H1 (cell line): ENCODE data around the gene C5orf15. TPM values are rescaled to one million over a fixed set of nuclear protein-coding genes. Genes with fewer than 3 reads are reported as not detected.
A peak's percentile ranks its signal among the peaks of the same experiment; 100 is the strongest.

Source experiments
- CTCF ChIA-PET: fragments of 300-600 bp; sonication (Branson Sonifier 250); formaldehyde crosslinking; loops from one replicate; lab custom pipeline; 2021; ENCODE audit not compliant: partially characterized antibody; lab: Charles Lee
- POLR2A ChIA-PET: fragments of 300-600 bp; sonication (Branson Sonifier 250); formaldehyde crosslinking; loops from one replicate; lab custom pipeline; 2021; ENCODE audit warnings: inconsistent platforms; ENCODE audit not compliant: partially characterized antibody; lab: Charles Lee
- DNase-seq, 2 experiments: peaks; one replicate each; pipeline versions ENCODE4 v3.0.0 to v3.0.0-alpha.2; 2010 to 2022; ENCODE audit warnings: low spot score in 2 of 2, low read depth in 1 of 2, mixed read lengths in 1 of 2
- FAIRE-seq: peaks from 2 replicates; lab custom pipeline; 2011; peaks lifted over from hg19 to GRCh38; lab: Jason Lieb, UNC
- H2AFZ ChIP-seq: 2 replicates; pipeline ENCODE4 v1.8.1; 2012; ENCODE audit warnings: low read length, inconsistent platforms
- H2AK5ac ChIP-seq: 2 replicates; pipeline ENCODE4 v1.6.1; 2013; ENCODE audit warnings: low read depth, low read length
- H2BK120ac ChIP-seq: replicated peaks from 2 replicates; pipeline ENCODE3; 2013; ENCODE audit warnings: low read depth, low read length, inconsistent platforms
- H2BK12ac ChIP-seq: 2 replicates; pipeline ENCODE4 v1.6.1; 2013; ENCODE audit warnings: low read depth, low read length
- H2BK15ac ChIP-seq: 2 replicates; pipeline ENCODE4 v1.6.1; 2013; ENCODE audit warnings: low read length
- H2BK20ac ChIP-seq: 2 replicates; pipeline ENCODE4 v1.6.1; 2013; ENCODE audit warnings: low read length
- H2BK5ac ChIP-seq: 2 replicates; pipeline ENCODE4 v1.6.1; 2013; ENCODE audit warnings: low read depth, low read length
- H3K14ac ChIP-seq: 2 replicates; pipeline ENCODE4 v1.6.1; 2013; ENCODE audit warnings: inconsistent platforms; ENCODE audit not compliant: insufficient read length
- H3K18ac ChIP-seq: 2 replicates; pipeline ENCODE4 v1.6.1; 2013; ENCODE audit warnings: low read length; ENCODE audit errors: extremely low read depth
- H3K23ac ChIP-seq: 2 replicates; pipeline ENCODE4 v1.6.1; 2013; ENCODE audit warnings: inconsistent platforms; ENCODE audit not compliant: insufficient read length
- H3K23me2 ChIP-seq: 2 replicates; pipeline ENCODE4 v1.6.1; 2013; ENCODE audit warnings: low read depth, low read length
- H3K27ac ChIP-seq: 2 replicates; pipeline ENCODE4 v1.6.1; 2011; ENCODE audit warnings: low read depth, low read length, inconsistent platforms
- H3K27me3 ChIP-seq, 4 experiments: replicated peaks in 1 of 4; 1 replicate in 1 of 4; 2 replicates in 3 of 4; pipeline versions ENCODE4 v1.6.1 to v1.8.1; 2011 to 2013; ENCODE audit warnings: low read length in 3 of 4, mild to moderate bottlenecking in 3 of 4, inconsistent platforms in 2 of 4, mixed read lengths in 2 of 4, moderate library complexity in 1 of 4; ENCODE audit not compliant: control insufficient read depth in 3 of 4, insufficient read depth in 3 of 4; ENCODE audit errors: extremely low read depth in 1 of 4
- H3K36me3 ChIP-seq, 4 experiments: 2 replicates each; pipeline versions ENCODE4 v1.6.1 to v1.8.1; 2011 to 2013; ENCODE audit warnings: mild to moderate bottlenecking in 4 of 4, low read length in 3 of 4, moderate library complexity in 2 of 4, control low read depth in 1 of 4, inconsistent platforms in 1 of 4; ENCODE audit not compliant: insufficient read depth in 4 of 4, control insufficient read depth in 2 of 4
- H3K4ac ChIP-seq: replicated peaks from 2 replicates; pipeline ENCODE3; 2013; ENCODE audit warnings: low read length, low read depth, mixed read lengths, inconsistent platforms; ENCODE audit not compliant: insufficient read length
- H3K4me1 ChIP-seq, 4 experiments: replicated peaks in 1 of 4; 1 replicate in 1 of 4; 2 replicates in 3 of 4; pipeline versions ENCODE4 v1.6.1 to v1.8.1; 2011 to 2013; ENCODE audit warnings: low read length in 3 of 4, inconsistent platforms in 2 of 4, mixed read lengths in 1 of 4; ENCODE audit not compliant: insufficient read depth in 4 of 4, control insufficient read depth in 3 of 4
- H3K4me2 ChIP-seq, 2 experiments: 2 replicates each; pipeline versions ENCODE4 v1.6.1 to v1.8.1; 2011 to 2013; ENCODE audit warnings: low read depth in 2 of 2, low read length in 2 of 2, control low read depth in 1 of 2, inconsistent platforms in 1 of 2, mild to moderate bottlenecking in 1 of 2; ENCODE audit not compliant: insufficient read depth in 1 of 2
- H3K4me3 ChIP-seq, 4 experiments: fragments of 200-600, 300-600 bp in 1 of 4; sonication (generic), shearing (Covaris generic), sonication (Bioruptor Twin) in 1 of 4; 2 replicates each; pipeline versions ENCODE4 v1.5.1 to v1.8.1; 2011 to 2016; ENCODE audit warnings: low read length in 4 of 4, low read depth in 3 of 4, control low read depth in 2 of 4, inconsistent platforms in 2 of 4, mild to moderate bottlenecking in 2 of 4, mixed read lengths in 1 of 4, moderate library complexity in 1 of 4; ENCODE audit not compliant: insufficient read depth in 2 of 4; ENCODE audit errors: extremely low read depth in 1 of 4
- H3K56ac ChIP-seq: replicated peaks from 2 replicates; pipeline ENCODE3; 2013; ENCODE audit warnings: low read depth, mild to moderate bottlenecking, mixed read lengths, low read length, inconsistent platforms; ENCODE audit not compliant: insufficient read length
- H3K79me1 ChIP-seq: 2 replicates; pipeline ENCODE4 v1.6.1; 2013; ENCODE audit warnings: low read depth, low read length, control low read depth
- H3K79me2 ChIP-seq, 2 experiments: 2 replicates each; pipeline versions ENCODE4 v1.6.1 to v1.8.1; 2012 to 2013; ENCODE audit warnings: low read length in 2 of 2, mild to moderate bottlenecking in 2 of 2, inconsistent platforms in 1 of 2; ENCODE audit not compliant: insufficient read depth in 2 of 2, control insufficient read depth in 1 of 2
- H3K9ac ChIP-seq, 4 experiments: replicated peaks in 1 of 4; 1 replicate in 1 of 4; 2 replicates in 3 of 4; pipeline versions ENCODE4 v1.6.1 to v1.8.1; 2011 to 2013; ENCODE audit warnings: low read depth in 3 of 4, low read length in 3 of 4, control low read depth in 2 of 4, mild to moderate bottlenecking in 2 of 4, moderate library complexity in 2 of 4, inconsistent platforms in 1 of 4; ENCODE audit errors: extremely low read depth in 1 of 4
- H3K9me3 ChIP-seq, 2 experiments: 2 replicates each; pipeline versions ENCODE4 v1.6.1 to v1.8.1; 2012 to 2013; ENCODE audit warnings: mild to moderate bottlenecking in 2 of 2, moderate library complexity in 2 of 2, control low read depth in 1 of 2, inconsistent platforms in 1 of 2, low read depth in 1 of 2, low read length in 1 of 2, mixed read lengths in 1 of 2; ENCODE audit not compliant: insufficient read depth in 2 of 2
- H4K20me1 ChIP-seq, 2 experiments: replicated peaks in 1 of 2; 2 replicates each; pipeline versions ENCODE3 to v1.8.1; 2011 to 2013; ENCODE audit warnings: inconsistent platforms in 2 of 2, low read length in 2 of 2, mild to moderate bottlenecking in 1 of 2; ENCODE audit not compliant: insufficient read depth in 2 of 2, control insufficient read depth in 1 of 2
- H4K5ac ChIP-seq: 2 replicates; pipeline ENCODE4 v1.6.1; 2013; ENCODE audit warnings: low read length, low read depth, mixed read lengths, inconsistent platforms; ENCODE audit not compliant: insufficient read length
- H4K8ac ChIP-seq: 2 replicates; pipeline ENCODE4 v1.8.0; 2013; ENCODE audit warnings: mild to moderate bottlenecking, moderate library complexity, low read length, inconsistent platforms; ENCODE audit not compliant: insufficient read depth; ENCODE audit errors: extremely low read depth
- H4K91ac ChIP-seq: replicated peaks from 2 replicates; pipeline ENCODE3; 2013; ENCODE audit warnings: low read length, mixed read lengths, inconsistent platforms; ENCODE audit not compliant: insufficient read length
- ATF2 ChIP-seq: IDR thresholded peaks from 2 replicates; pipeline ENCODE4 v1.6.1; 2012; ENCODE audit warnings: low read length, inconsistent platforms
- CEBPB ChIP-seq: IDR thresholded peaks from 2 replicates; pipeline ENCODE4 v1.6.1; 2012; ENCODE audit warnings: low read depth, low read length
- CHD1 ChIP-seq: IDR thresholded peaks from 2 replicates; pipeline ENCODE4 v1.6.1; 2012; ENCODE audit warnings: low read depth, low read length, improper control_type of control experiment
- CHD2 ChIP-seq: IDR thresholded peaks from 2 replicates; pipeline ENCODE4 v1.6.1; 2012; ENCODE audit warnings: low read length, improper control_type of control experiment
- EZH2 ChIP-seq: fragments of 200-600 bp; sonication (generic); IDR thresholded peaks from 2 replicates; pipeline ENCODE4 v1.7.1; 2012; ENCODE audit warnings: low read depth, mild to moderate bottlenecking, moderate library complexity, low read length, inconsistent platforms; ENCODE audit not compliant: severe bottlenecking
- KDM1A ChIP-seq: fragments of 200-600, 300-600 bp; sonication (generic); IDR thresholded peaks from 2 replicates; pipeline ENCODE4 v1.7.1; 2016; ENCODE audit warnings: mild to moderate bottlenecking, low read length, borderline replicate concordance
- KDM4A ChIP-seq: IDR thresholded peaks from one replicate; pipeline ENCODE4 v1.7.1; 2012; ENCODE audit warnings: low read depth, mild to moderate bottlenecking, moderate library complexity, low read length, inconsistent platforms; ENCODE audit not compliant: severe bottlenecking
- MAFK ChIP-seq: IDR thresholded peaks from 2 replicates; pipeline ENCODE4 v1.6.1; 2012; ENCODE audit warnings: low read depth, mild to moderate bottlenecking, improper control_type of control experiment, low read length
- MAX ChIP-seq: IDR thresholded peaks from 2 replicates; pipeline ENCODE4 v1.6.1; 2012; ENCODE audit warnings: inconsistent platforms
- POLR2A ChIP-seq, 2 experiments: IDR thresholded peaks; 1 replicate in 1 of 2; 2 replicates in 1 of 2; pipeline ENCODE4 v1.6.1; 2011; ENCODE audit warnings: low read depth in 2 of 2, low read length in 2 of 2, mild to moderate bottlenecking in 2 of 2; ENCODE audit errors: control extremely low read depth in 1 of 2
- SAP30 ChIP-seq: fragments of 300-600 bp; sonication (generic); IDR thresholded peaks from 2 replicates; pipeline ENCODE4 v1.7.1; 2012; ENCODE audit warnings: low read length, moderate library complexity, mild to moderate bottlenecking, inconsistent platforms; ENCODE audit not compliant: insufficient read depth, insufficient replicate concordance
- SP1 ChIP-seq: IDR thresholded peaks from 2 replicates; pipeline ENCODE4 v1.6.1; 2011; ENCODE audit warnings: low read depth, low read length
- TCF12 ChIP-seq: IDR thresholded peaks from 2 replicates; pipeline ENCODE4 v1.6.1; 2011; ENCODE audit warnings: low read depth, mild to moderate bottlenecking, low read length
- WGBS, 2 experiments: shearing (Covaris generic) in 1 of 2; methylation state at CpG; one replicate each; pipeline versions ENCODE4 v1.1.6 to v1.1.7; 2013 to 2015; ENCODE audit warnings: low lambda C conversion rate in 2 of 2, mixed read lengths in 2 of 2, inconsistent platforms in 1 of 2, low coverage in 1 of 2, missing lambda C conversion rate in 1 of 2; ENCODE audit not compliant: insufficient replicate concordance in 2 of 2, insufficient coverage in 1 of 2, insufficient read length in 1 of 2; ENCODE audit errors: extremely low coverage in 1 of 2, missing lambda C conversion rate in 1 of 2; 5-methylcytosine and 5-hydroxymethylcytosine counted together
- polyA plus RNA-seq, 7 experiments: library from polyadenylated mRNA; depleted of rRNA in 3 of 7; stranded (reverse) in 5 of 7; unstranded in 2 of 7; fragments of >200 nt in 5 of 7; fragments of 200-250 nt in 2 of 7; gene quantifications; 1 replicate in 5 of 7; 2 replicates in 1 of 7; 4 replicates in 1 of 7; pipeline versions ENCODE4 v1.2.1 to v1.2.3, GENCODE V29; 2011 to 2013; ENCODE audit warnings: missing spikeins in 2 of 7, mixed read lengths in 2 of 7
- total RNA-seq: library from RNA; stranded (reverse); fragmentation: NEBNext Ultra II Directional; extraction: Animal tissue kit (Norgen Biotek cat#: 25700); gene quantifications from 2 replicates; pipeline ENCODE4 v1.2.1, GENCODE V29; 2021

The C5orf15 gene
- total and polyA plus RNA-seq, 2 of the 8 experiments (the other 6 are each of a cell fraction or from before 2014, with no cell fraction given) = 31.7 to 39.3 TPM

- Histone ChIP-seq H3K36me3 (peaks cover 10 to 15% (median 13%) of the 10 kb centered on the region in 4 experiments), H2BK20ac (no peak overlapping the region), H3K79me2 (peaks cover 51 to 96% of the 10 kb centered on the region in 2 experiments), H2AK5ac (no peak overlapping the region), H3K4me1 (peaks cover 8 to 23% (median 13%) of the 10 kb centered on the region in 4 experiments), H3K4me3 (no peak overlapping the region), H3K14ac (no peak overlapping the region), H4K5ac (no peak overlapping the region), H3K27ac (no peak overlapping the region), H2BK12ac (no peak overlapping the region), H3K18ac (no peak overlapping the region), H3K9me3 (no peaks in the 10 kb centered on the region), H3K79me1 (peaks cover 19% of the 10 kb centered on the region), H3K27me3 (no peaks in the 10 kb centered on the region), H3K23me2 (no peaks in the 10 kb centered on the region), H4K20me1 (peaks cover 52 to 58% of the 10 kb centered on the region in 2 experiments), H3K4ac (no peak overlapping the region), H3K9ac (no peak overlapping the region), H3K56ac (no peak overlapping the region), H2BK15ac (no peak overlapping the region), H4K8ac (no peak overlapping the region), H2BK120ac (no peak overlapping the region), H2BK5ac (no peak overlapping the region), H4K91ac (no peak overlapping the region), H3K23ac (no peak overlapping the region), H3K4me2 (peak overlapping the region; percentile 25 to 36; a peak in 2 of 4 replicates), H2AFZ (no peak overlapping the region)
- 93% methylated on average over 6 of the region's 6 CpGs; no CpG with 5 or more reads in 1 of the 2 experiments for WGBS, 2 experiments
- no peak for DNase-seq
- CTCF ChIA-PET = interaction anchor here (0.6 to 9.3 kb wide), 7 partner anchors 8 to 124 kb away, joined by 3 to 160 read pairs (median 4); partner anchors contain the start of gene VDAC1
- no peak for FAIRE-seq
- POLR2A ChIA-PET = interaction anchor here (1.3 to 1.7 kb wide), 2 partner anchors 8 to 11 kb away, joined by 4 to 10 read pairs; partner anchors contain the start of gene VDAC1
- no peak for TF ChIP-seq ATF2
- TF ChIP-seq MAX = no peak
- TF ChIP-seq SAP30 = no peak
- TF ChIP-seq KDM4A = no peak
- TF ChIP-seq TCF12 = no peak
- no peak for TF ChIP-seq SP1
- TF ChIP-seq KDM1A = no peak
- no peak for TF ChIP-seq CHD1
- no peak for TF ChIP-seq EZH2
- no peak for TF ChIP-seq POLR2A (IDR thresholded peaks at IDR 0.05; ENCODE audit: control extremely low read depth in 1 of 2, low read depth in 2 of 2, low read length in 2 of 2)
- no peak for TF ChIP-seq CHD2
- TF ChIP-seq CEBPB = no peak
- no peak for TF ChIP-seq MAFK
Measured at GRCh38 chr5:133994990-133995333, 26.5 kb upstream of the C5orf15 start.
